GM19193 (cell line): ENCODE measurements around the gene FOXJ1.

Experiments
- POLR2A ChIP-seq: IDR thresholded peaks from 4 replicates; pipeline ENCODE4 v1.6.1; 2011; ENCODE audit not compliant: insufficient read depth, insufficient read length; ENCODE audit errors: extremely low read depth

The FOXJ1 gene

GRCh38 chr17:76138234-76138895 lies 2.7 kb downstream of the FOXJ1 start:
- TF ChIP-seq POLR2A, result no peak

GRCh38 chr17:76137351-76138233 lies 3.5 kb downstream of the FOXJ1 start:
- TF ChIP-seq POLR2A, result no peak

GRCh38 chr17:76137001-76137350 lies 4.1 kb downstream of the FOXJ1 start:
- TF ChIP-seq POLR2A, result no peak

- no peak for TF ChIP-seq POLR2A
Measured at GRCh38 chr17:76136276-76137000, 4.6 kb downstream of the FOXJ1 start.

GRCh38 chr17:76135810-76136188 lies 5.2 kb downstream of the FOXJ1 start:
- TF ChIP-seq POLR2A, result no peak

- TF ChIP-seq POLR2A, result no peak
Measured at GRCh38 chr17:76134911-76135809, 5.9 kb downstream of the FOXJ1 start.

- no peak for TF ChIP-seq POLR2A
Measured at GRCh38 chr17:76132574-76133338, 8.3 kb downstream of the FOXJ1 start.

GRCh38 chr17:76131692-76132573 lies 9.1 kb downstream of the FOXJ1 start:
- TF ChIP-seq POLR2A, result no peak

GRCh38 chr17:76131051-76131691 lies 9.9 kb downstream of the FOXJ1 start:
- no peak for TF ChIP-seq POLR2A

- no peak for TF ChIP-seq POLR2A
Measured at GRCh38 chr17:76130473-76130872, 10.6 kb downstream of the FOXJ1 start.

GRCh38 chr17:76125922-76126321 lies 15.1 kb downstream of the FOXJ1 start:
- TF ChIP-seq POLR2A, result no peak

GRCh38 chr17:76125391-76125675 lies 15.7 kb downstream of the FOXJ1 start:
- TF ChIP-seq POLR2A, result no peak
